ENCODE measurements around the gene COLEC11.

The COLEC11 gene

GRCh38 chr2:3679180-3679579 lies 84.3 kb downstream of the COLEC11 start:
- DNase-seq: no peak

DNA sequence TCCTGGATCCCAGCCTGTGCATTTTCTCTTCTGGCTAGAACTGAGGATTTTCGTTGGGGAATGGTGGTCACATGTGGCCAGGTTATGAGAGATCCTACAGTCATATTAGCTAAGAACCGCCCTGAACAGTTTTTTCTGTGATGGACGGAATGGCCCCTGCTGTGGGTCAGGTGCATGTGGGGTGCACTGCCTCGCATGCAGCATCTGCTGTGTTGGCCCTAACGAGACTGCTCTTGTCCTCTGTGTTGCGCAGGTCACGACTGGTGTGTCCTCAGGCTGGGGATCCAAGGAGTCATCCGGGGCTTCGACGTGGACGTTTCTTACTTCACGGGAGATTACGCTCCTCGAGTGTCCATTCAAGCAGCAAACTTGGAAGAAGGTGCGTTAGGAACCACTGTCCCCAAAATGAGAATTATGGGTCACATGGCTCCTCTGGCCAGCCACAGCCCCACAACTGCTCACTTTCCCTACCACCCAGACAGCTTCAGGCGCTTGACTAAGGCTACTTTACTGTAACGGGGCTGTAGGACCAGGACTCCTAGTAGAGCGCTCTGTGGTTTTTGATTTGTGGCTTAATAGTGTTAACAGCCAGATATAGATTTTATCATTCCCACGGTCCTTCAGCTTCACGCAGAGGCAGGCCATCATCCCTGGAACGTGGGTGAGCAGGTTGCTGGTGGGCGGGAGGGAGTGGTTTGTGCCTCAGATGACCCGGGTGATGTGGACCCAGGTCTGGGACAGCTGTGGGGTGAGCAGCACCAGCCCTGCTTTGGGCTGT lies 84.9 kb downstream of the COLEC11 start:
- no peak for DNase-seq

- no peak for DNase-seq
Measured at GRCh38 chr2:3680548-3681345, 85.8 kb downstream of the COLEC11 start.

- no peak for DNase-seq
Measured at GRCh38 chr2:3681625-3682024, 86.7 kb downstream of the COLEC11 start.

- DNase-seq: no peak
Measured at GRCh38 chr2:3682811-3683210, 87.9 kb downstream of the COLEC11 start.

GRCh38 chr2:3683748-3684454 lies 89.0 kb downstream of the COLEC11 start:
- no peak for DNase-seq

DNA sequence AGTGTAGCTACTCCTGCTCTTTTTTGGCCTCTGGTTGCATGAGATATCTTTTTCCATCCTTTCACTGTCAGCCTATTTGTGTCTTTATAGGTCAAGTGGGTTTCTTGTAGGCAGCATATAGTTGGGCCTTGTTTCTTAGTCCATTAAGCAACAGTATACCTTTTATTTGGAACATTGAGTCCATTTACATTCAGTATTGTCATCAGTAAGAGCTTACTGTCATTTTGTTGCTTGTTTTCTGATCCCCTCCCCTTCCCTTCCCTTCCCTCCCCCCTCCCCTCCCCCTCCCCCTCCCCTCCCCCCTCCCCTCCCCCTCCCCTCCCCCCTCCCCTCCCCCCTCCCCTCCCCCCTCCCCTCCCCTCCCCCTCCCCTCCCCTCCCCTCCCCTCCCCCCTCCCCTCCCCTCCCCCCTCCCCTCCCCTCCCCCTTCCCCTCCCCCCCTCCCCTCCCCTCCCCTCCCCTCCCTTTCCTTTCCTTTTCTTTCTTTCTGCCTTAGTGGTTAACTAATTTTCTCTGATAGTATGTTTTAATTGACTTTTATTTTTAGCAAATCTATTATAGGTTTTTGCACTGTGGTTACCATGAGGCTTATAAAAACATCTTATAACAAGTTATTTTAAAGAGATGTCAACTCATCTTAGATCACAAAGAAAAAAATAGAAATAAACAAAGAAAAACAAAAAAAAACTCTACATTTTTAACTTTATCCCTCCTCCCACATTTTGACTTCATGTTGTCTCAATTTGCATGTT lies 95.3 kb downstream of the COLEC11 start:
- no peak for DNase-seq

DNA sequence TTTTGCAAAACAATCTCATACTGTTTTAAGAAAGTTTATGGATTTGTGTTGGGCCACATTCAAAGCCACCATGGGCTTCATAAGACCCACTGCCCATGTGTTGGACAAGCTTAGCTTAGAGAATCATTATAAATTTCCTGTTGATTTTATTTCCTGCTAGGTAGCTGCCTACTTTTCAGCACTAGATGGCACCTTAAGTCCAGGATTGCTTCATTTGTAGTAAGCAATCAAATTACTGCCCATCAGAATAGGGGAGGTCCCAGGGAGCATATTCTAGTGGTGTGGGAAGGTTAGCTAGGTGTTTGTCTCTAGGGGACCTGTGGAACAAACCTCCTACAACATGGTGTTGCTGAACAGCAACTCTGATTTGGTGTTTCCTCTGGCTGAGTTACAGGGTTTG lies 97.5 kb downstream of the COLEC11 start:
- DNase-seq: peak; percentile 34
